Fibroblast of mammary gland (primary cell): ENCODE data around the gene ZNF496.

ENCODE experiments used
- DNase-seq: peaks from one replicate; pipeline ENCODE4 v3.0.0-alpha.2; 2010; ENCODE audit warnings: low read depth
- H3K4me3 ChIP-seq: 2 replicates; pipeline ENCODE4 v1.5.1; 2011; ENCODE audit warnings: low read depth, mild to moderate bottlenecking, low read length, moderate library complexity; ENCODE audit not compliant: control insufficient read depth
- TF ChIP-seq, protein P1 (sequence below): conservative IDR thresholded peaks from 2 replicates; pipeline ENCODE4 v1.5.1; 2011; ENCODE audit warnings: low read depth, low read length, inconsistent platforms; ENCODE audit not compliant: control insufficient read depth, insufficient read depth

The ZNF496 gene

DNA sequence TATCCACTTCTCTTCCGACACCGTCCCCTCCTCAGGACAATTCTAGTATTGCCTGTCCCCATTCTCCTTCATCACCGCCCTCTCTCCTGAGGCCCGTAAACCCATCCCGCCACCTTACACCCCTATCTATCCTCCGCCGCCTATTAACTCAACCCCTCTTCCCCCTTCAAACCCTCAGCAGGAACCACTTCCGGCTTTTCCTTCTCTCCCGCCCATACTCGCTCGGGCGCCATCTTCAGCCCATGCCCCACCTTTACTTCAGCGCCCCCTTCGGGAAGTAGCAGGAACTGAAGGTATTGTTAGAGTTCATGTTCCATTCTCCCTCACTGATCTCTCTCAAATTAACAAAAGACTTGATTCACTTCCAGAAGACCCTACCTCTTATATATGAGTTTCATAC is 44.2 kb downstream of the ZNF496 start:
- no peak overlapping the region for H3K4me3 ChIP-seq
- DNase-seq = no peak
- TF ChIP-seq, protein P1, sequence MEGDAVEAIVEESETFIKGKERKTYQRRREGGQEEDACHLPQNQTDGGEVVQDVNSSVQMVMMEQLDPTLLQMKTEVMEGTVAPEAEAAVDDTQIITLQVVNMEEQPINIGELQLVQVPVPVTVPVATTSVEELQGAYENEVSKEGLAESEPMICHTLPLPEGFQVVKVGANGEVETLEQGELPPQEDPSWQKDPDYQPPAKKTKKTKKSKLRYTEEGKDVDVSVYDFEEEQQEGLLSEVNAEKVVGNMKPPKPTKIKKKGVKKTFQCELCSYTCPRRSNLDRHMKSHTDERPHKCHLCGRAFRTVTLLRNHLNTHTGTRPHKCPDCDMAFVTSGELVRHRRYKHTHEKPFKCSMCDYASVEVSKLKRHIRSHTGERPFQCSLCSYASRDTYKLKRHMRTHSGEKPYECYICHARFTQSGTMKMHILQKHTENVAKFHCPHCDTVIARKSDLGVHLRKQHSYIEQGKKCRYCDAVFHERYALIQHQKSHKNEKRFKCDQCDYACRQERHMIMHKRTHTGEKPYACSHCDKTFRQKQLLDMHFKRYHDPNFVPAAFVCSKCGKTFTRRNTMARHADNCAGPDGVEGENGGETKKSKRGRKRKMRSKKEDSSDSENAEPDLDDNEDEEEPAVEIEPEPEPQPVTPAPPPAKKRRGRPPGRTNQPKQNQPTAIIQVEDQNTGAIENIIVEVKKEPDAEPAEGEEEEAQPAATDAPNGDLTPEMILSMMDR = peak; percentile 2

DNA sequence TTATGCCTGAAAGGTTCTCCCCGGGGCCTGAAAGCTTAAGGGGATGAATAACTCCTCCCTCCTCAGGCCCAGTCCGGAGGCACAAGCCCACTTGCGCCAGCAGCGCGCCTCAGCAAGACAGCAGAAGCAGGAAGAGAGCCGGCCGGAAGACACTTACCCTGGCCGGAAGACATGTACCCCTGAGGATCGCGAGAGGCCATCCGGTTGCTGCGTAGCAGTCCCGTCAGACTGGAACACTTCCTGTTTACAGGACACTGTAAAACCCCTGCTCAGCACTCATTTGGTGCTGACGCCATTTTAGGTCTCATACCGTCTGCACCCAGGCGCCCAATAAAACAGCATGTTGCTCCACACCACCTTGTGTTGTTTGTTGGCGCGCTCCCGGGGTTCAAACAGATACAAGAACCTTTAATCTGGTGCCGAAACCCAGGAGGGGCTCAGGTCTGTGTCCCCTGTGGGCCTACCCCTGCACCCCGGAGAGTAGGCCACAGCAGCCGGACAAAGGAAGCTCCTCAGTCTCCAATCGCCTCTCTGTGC is 45.5 kb downstream of the ZNF496 start:
- no peak overlapping the region for H3K4me3 ChIP-seq
- TF ChIP-seq, protein P1 = no peak
- DNase-seq = no peak

DNA sequence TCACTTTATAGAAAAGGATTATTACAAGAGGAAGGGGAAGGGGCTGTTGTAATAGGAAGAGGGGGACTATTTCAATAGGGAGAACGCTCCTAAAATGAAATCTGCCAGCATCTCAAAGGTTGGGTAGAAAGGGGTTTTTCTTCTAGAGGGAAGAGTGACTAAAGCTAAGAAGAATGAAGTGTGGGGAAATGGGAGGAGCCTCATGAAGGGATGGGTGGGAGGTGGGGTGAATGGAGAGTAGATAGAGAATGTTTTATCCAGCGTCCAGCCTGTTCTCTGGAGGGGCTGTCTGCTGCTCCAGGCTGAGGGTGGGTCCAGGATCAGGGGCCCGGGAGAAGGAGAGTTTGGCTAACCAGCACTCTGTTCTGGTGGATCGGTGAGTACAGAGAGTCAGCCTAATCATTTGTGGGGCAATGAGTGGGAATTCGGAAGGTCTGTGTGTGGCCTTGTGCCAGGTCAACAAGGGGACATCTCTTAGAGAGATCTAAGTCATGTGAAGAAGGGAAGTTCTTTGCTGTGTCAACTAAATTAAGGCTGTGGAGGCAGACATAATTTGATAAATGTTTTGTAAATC is 50.6 kb downstream of the ZNF496 start:
- no peak for DNase-seq
- no peak overlapping the region for H3K4me3 ChIP-seq
- TF ChIP-seq, protein P1 = no peak

DNA sequence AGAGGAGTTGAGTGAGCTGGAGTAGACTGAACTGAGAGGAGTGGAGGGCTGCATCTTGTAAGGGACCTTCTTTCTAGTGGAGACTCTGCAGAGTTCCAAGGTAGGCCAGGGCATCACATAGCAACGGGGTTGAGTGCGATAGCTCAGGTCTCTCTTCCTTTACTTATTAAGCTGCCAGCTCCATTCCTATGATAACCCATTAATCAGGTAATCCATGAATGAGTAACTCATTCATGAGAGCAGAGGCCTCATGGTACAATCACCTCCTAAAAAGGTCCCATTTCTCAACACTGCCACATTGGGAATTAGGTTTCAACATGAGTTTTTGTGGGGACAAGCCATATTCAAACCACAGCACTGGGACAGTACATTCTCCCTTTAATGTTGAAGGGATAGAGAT is 54.5 kb downstream of the ZNF496 start:
- DNase-seq = no peak
- TF ChIP-seq, protein P1 = no peak
- H3K4me3 ChIP-seq = no peak overlapping the region

DNA sequence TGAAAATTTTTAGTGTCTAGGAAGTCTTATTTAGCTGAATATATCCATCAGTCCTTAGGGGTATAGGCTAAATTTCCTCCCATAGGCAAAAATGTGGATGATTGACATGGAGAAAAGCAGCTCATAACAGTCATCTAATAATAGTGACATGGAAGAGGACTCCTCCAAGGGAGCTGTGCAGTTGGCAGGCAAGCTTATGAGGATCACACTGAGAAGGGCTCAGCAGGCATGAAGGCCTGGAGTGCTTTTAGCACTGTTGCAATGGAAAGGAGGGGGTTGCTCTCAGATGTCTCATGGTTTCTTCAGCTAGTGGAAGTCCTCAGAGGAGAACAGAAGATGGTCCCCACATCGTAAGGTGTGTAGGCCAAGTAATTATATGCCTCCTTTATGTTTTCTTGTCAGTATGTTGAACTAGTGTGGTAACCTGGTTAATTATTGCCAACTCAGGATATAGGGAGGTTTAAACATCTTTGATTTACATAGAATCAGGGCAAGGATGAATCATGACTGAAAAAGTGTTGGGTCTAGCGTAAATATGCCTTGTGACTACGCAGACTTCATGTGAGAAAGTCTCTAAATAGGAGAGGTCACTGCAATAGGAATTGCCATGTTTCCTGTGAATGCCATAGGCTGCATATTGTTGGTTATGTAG is 56.9 kb downstream of the ZNF496 start:
- TF ChIP-seq, protein P1 = no peak
- DNase-seq = no peak
- no peak overlapping the region for H3K4me3 ChIP-seq

DNA sequence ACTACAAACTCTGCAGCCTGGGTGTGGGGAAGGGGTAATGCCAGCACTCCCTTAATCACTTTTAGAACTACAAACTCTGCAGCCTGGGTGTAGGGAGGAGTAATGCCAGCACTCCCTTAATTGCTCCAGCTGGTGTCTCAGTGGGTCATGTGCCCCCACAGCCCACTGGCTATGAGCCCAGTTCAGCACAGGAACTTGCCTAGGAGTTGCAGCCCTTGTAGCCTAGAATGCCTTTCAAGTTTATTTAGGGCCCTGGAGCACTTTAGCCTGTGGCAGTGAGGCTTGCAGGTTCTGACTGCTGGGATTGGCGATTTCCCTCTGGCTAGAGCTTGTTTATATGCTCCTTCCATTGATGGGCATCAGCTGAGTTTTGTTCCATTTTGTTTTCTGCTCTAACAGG is 58.7 kb downstream of the ZNF496 start:
- no peak for DNase-seq
- TF ChIP-seq, protein P1 = no peak
- no peak overlapping the region for H3K4me3 ChIP-seq
